ENCODE results near the gene TRIM40.

Gene TRIM40

GRCh38 chr6:30160008-30160784 lies 24.3 kb downstream of the TRIM40 start:
- no peak overlapping the region for H3K4me3 ChIP-seq (replicated peaks; ENCODE audit: low read depth, low read length)
- no peak for TF ChIP-seq CTCF (IDR thresholded peaks at IDR 0.05; ENCODE audit: low read depth, low read length, missing control alignments)
- no peak for DNase-seq (ENCODE audit: extremely low read depth, low read depth)

GRCh38 chr6:30160785-30161531 lies 25.0 kb downstream of the TRIM40 start, which contains the start of gene TRIM10:
TRIM10 (minus strand) TSS chr6:30161211; CDS start chr6:30160858, 353 bp downstream.
- H3K4me3 ChIP-seq (replicated peaks; ENCODE audit: low read depth, low read length), result no peak within 1 kb of the TSS
- no peak for DNase-seq (ENCODE audit: extremely low read depth, low read depth)
- TF ChIP-seq CTCF (IDR thresholded peaks at IDR 0.05; ENCODE audit: low read depth, low read length, missing control alignments), result no peak

- DNase-seq (ENCODE audit: extremely low read depth, low read depth), result no peak
- H3K4me3 ChIP-seq (replicated peaks; ENCODE audit: low read depth, low read length), result no peak overlapping the region
- TF ChIP-seq CTCF (IDR thresholded peaks at IDR 0.05; ENCODE audit: low read depth, low read length, missing control alignments), result no peak
Measured at GRCh38 chr6:30162265-30163089, 26.5 kb downstream of the TRIM40 start.

GRCh38 chr6:30163090-30163917 lies 27.4 kb downstream of the TRIM40 start, which contains the start of gene TRIM15:
TRIM15 (plus strand) TSS chr6:30163546; CDS start chr6:30163685, 139 bp downstream.
- H3K4me3 ChIP-seq (replicated peaks; ENCODE audit: low read depth, low read length), result no peak within 1 kb of the TSS
- no peak for TF ChIP-seq CTCF (IDR thresholded peaks at IDR 0.05; ENCODE audit: low read depth, low read length, missing control alignments)
- DNase-seq (ENCODE audit: extremely low read depth, low read depth), result no peak

GRCh38 chr6:30163918-30164654 lies 28.1 kb downstream of the TRIM40 start:
- TF ChIP-seq CTCF (IDR thresholded peaks at IDR 0.05; ENCODE audit: low read depth, low read length, missing control alignments), result no peak
- H3K4me3 ChIP-seq (replicated peaks; ENCODE audit: low read depth, low read length), result no peak overlapping the region
- no peak for DNase-seq (ENCODE audit: extremely low read depth, low read depth)

Data from HFF-Myc (cell line).